ENCODE data around the gene FXYD5. TPM values are rescaled to one million over a fixed set of nuclear protein-coding genes. Genes with fewer than 3 reads are reported as not detected.

The FXYD5 gene
- total RNA-seq, 2 donors from 2014 or later: 24.0 to 29.6 TPM

DNA sequence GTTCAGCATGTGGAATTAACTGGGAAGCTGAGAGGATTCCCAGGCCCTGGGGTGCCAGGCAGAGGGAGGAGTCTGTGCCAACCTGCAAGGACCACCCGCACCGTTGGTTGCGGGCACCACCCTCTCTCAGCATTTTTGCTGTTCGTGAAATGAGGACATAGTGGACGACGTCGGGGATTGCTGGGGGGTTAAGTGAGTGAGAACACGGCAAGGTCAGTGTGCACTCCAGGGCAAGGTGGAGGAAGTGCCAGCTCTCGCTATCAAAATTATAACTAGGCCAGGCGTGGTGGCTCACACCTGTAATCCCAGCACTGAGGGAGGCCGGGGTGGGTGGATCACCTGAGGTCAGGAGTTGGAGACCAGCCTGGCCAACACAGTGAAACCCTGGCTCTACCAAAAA, 36.7 kb upstream of the FXYD5 start:
- DNase-seq: no peak
- no peak overlapping the region for H3K27ac ChIP-seq (ENCODE audit: low read depth, low read length)
- no peaks in the 10 kb centered on the region for H3K9me3 ChIP-seq (ENCODE audit: control insufficient read depth, low read length)
- Mint-ChIP-seq H3K27me3 (ENCODE audit: insufficient read depth) (peaks cover 9% of the 10 kb centered on the region), H3K36me3 (ENCODE audit: low read depth) (no peaks in the 10 kb centered on the region), H3K27ac (no peak overlapping the region), H3K4me1 (peaks cover 5% of the 10 kb centered on the region), H3K9me3 (no peaks in the 10 kb centered on the region), H3K4me3 (no peak overlapping the region)
- WGBS, 2 experiments (ENCODE audit: insufficient coverage in 1 of 2, insufficient read length in 1 of 2): 84 to 85% methylated on average over 8 to 11 of the region's 11 CpGs
- TF ChIP-seq, protein P1, sequence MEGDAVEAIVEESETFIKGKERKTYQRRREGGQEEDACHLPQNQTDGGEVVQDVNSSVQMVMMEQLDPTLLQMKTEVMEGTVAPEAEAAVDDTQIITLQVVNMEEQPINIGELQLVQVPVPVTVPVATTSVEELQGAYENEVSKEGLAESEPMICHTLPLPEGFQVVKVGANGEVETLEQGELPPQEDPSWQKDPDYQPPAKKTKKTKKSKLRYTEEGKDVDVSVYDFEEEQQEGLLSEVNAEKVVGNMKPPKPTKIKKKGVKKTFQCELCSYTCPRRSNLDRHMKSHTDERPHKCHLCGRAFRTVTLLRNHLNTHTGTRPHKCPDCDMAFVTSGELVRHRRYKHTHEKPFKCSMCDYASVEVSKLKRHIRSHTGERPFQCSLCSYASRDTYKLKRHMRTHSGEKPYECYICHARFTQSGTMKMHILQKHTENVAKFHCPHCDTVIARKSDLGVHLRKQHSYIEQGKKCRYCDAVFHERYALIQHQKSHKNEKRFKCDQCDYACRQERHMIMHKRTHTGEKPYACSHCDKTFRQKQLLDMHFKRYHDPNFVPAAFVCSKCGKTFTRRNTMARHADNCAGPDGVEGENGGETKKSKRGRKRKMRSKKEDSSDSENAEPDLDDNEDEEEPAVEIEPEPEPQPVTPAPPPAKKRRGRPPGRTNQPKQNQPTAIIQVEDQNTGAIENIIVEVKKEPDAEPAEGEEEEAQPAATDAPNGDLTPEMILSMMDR (conservative IDR thresholded peaks at IDR 0.05): no peak
- no peaks in the 10 kb centered on the region for H3K4me1 ChIP-seq (ENCODE audit: control insufficient read depth, insufficient read depth, low read length)
- no peak overlapping the region for H3K4me3 ChIP-seq (ENCODE audit: low read length)
- no peak overlapping the region for H3K9ac ChIP-seq (ENCODE audit: extremely low read depth, low read length, poor library complexity, severe bottlenecking)
- no peaks in the 10 kb centered on the region for H3K36me3 ChIP-seq (ENCODE audit: control insufficient read depth, insufficient read depth, low read length)
- H3K27me3 ChIP-seq (ENCODE audit: control insufficient read depth, insufficient read depth, low read length, poor library complexity, severe bottlenecking): no peaks in the 10 kb centered on the region

DNA sequence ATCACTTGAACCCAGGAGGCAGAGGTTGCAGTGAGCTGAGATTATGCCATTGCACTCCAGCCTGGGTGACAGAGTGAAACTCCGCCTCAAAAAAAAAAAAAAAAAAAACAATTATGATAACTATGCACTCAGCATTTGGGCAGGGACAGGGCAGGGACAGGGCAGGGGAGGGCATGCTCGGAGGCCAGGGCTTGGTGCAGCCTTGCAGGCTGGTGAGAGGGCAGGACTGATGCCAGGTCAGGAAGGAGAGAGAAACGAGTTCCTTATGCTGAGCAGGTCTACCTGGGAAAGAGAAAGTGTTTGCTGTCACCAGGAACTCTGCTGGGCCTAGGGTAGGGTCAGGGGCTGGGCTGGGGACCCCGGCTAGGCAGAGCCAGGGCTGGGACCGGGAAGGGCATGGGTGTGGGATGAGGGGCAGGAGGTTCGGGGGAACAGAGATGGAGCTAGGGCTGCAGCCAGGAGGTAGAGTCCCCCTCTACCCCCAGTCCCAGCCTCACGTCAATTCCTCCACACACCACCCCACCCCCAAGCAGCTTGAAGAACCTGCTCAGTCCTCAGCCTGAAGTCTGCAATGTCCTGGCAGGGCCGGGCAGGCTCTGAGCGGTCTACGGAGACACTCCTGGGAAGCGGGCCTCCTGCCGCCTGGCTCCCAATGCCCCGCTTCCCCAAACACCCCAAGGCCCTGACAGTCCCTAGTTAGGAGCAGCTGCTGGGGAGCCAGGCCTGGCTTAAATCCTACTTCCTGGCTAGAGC, 36.1 kb upstream of the FXYD5 start:
- no peak overlapping the region for H3K4me3 Mint-ChIP-seq
- H3K36me3 Mint-ChIP-seq (ENCODE audit: low read depth): no peaks in the 10 kb centered on the region
- Histone ChIP-seq H3K9me3 (ENCODE audit: control insufficient read depth, low read length) (no peaks in the 10 kb centered on the region), H3K4me3 (ENCODE audit: low read length) (no peak overlapping the region), H3K4me1 (ENCODE audit: control insufficient read depth, insufficient read depth, low read length) (no peaks in the 10 kb centered on the region), H3K36me3 (ENCODE audit: control insufficient read depth, insufficient read depth, low read length) (no peaks in the 10 kb centered on the region), H3K27me3 (ENCODE audit: control insufficient read depth, insufficient read depth, low read length, poor library complexity, severe bottlenecking) (no peaks in the 10 kb centered on the region), H3K27ac (ENCODE audit: low read depth, low read length) (no peak overlapping the region), H3K9ac (ENCODE audit: extremely low read depth, low read length, poor library complexity, severe bottlenecking) (no peak overlapping the region)
- peaks cover 5% of the 10 kb centered on the region for H3K4me1 Mint-ChIP-seq
- WGBS, 2 experiments (ENCODE audit: insufficient coverage in 1 of 2, insufficient read length in 1 of 2): 77 to 89% methylated on average over 5 to 11 of the region's 13 CpGs
- DNase-seq: no peak
- peaks cover 9% of the 10 kb centered on the region for H3K27me3 Mint-ChIP-seq (ENCODE audit: insufficient read depth)
- no peaks in the 10 kb centered on the region for H3K9me3 Mint-ChIP-seq
- H3K27ac Mint-ChIP-seq: no peak overlapping the region
- TF ChIP-seq, protein P1 (conservative IDR thresholded peaks at IDR 0.05): no peak

DNA sequence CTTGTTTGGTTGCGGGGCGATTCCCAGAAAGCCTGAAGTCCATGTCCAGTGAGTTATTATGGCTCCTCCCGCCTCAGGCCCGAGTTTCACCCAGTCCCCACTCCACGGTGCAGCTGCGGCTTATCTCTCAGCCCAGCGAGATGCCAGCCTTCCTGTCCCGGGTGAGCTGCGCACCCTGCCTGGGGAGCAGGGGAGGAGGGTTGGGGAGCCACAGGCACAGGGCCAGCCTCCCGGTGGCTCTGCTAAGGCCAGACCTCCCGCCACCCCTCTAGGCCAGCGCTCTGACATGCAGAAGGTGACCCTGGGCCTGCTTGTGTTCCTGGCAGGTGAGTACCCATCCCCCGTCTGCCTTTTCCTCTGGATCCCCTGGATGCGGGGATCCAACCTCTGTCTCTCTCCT, 35.4 kb upstream of the FXYD5 start:
- TF ChIP-seq, protein P1 (conservative IDR thresholded peaks at IDR 0.05): no peak
- Mint-ChIP-seq H3K36me3 (ENCODE audit: low read depth) (no peaks in the 10 kb centered on the region), H3K27ac (no peak overlapping the region), H3K4me3 (no peak overlapping the region), H3K27me3 (ENCODE audit: insufficient read depth) (peaks cover 9% of the 10 kb centered on the region), H3K4me1 (peaks cover 5% of the 10 kb centered on the region), H3K9me3 (no peaks in the 10 kb centered on the region)
- H3K9me3 ChIP-seq (ENCODE audit: control insufficient read depth, low read length): no peaks in the 10 kb centered on the region
- no peaks in the 10 kb centered on the region for H3K27me3 ChIP-seq (ENCODE audit: control insufficient read depth, insufficient read depth, low read length, poor library complexity, severe bottlenecking)
- no peak overlapping the region for H3K4me3 ChIP-seq (ENCODE audit: low read length)
- WGBS, 2 experiments (ENCODE audit: insufficient coverage in 1 of 2, insufficient read length in 1 of 2): 84 to 90% methylated on average over 7 to 14 of the region's 14 CpGs
- no peak overlapping the region for H3K9ac ChIP-seq (ENCODE audit: extremely low read depth, low read length, poor library complexity, severe bottlenecking)
- no peaks in the 10 kb centered on the region for H3K36me3 ChIP-seq (ENCODE audit: control insufficient read depth, insufficient read depth, low read length)
- no peak overlapping the region for H3K27ac ChIP-seq (ENCODE audit: low read depth, low read length)
- DNase-seq: no peak
- H3K4me1 ChIP-seq (ENCODE audit: control insufficient read depth, insufficient read depth, low read length): no peaks in the 10 kb centered on the region
